Activated CD4-positive, alpha-beta T cell treated with anti-CD3 and anti-CD28 coated beads for 36 hours (primary cell): Measurements from ENCODE around the gene ZPLD1. TPM values are rescaled to one million over a fixed set of nuclear protein-coding genes. Genes with fewer than 3 reads are reported as not detected.

Source experiments
- ATAC-seq: fragments of 200-7000 bp; cut with Tn5 transposase; one replicate; pipeline ENCODE4 v1.10.0; 2021; ENCODE audit warnings: mild to moderate bottlenecking, moderate library complexity
- CTCF ChIA-PET: fragments of 350-600 bp; sonication (Branson Sonifier 250); formaldehyde crosslinking; loops from one replicate; lab custom pipeline; 2021; ENCODE audit warnings: antibody characterized with exemption; lab: Charles Lee
- POLR2A ChIA-PET: fragments of 350-600 bp; sonication (Branson Sonifier 250); formaldehyde crosslinking; loops from one replicate; lab custom pipeline; 2021; ENCODE audit warnings: antibody characterized with exemption, inconsistent platforms; lab: Charles Lee
- DNase-seq: peaks from one replicate; pipeline ENCODE4 v3.0.0-alpha.2; 2020
- H3K27ac Mint-ChIP-seq: one replicate; pipeline ENCODE4 v1.8.0; 2021; ENCODE audit warnings: mixed read lengths
- H3K27me3 Mint-ChIP-seq: one replicate; pipeline ENCODE4 v1.8.0; 2021; ENCODE audit warnings: mixed read lengths
- H3K36me3 Mint-ChIP-seq: one replicate; pipeline ENCODE4 v1.8.0; 2021; ENCODE audit warnings: low read depth, mixed read lengths
- H3K4me1 Mint-ChIP-seq: one replicate; pipeline ENCODE4 v1.8.0; 2021; ENCODE audit warnings: mixed read lengths
- H3K4me3 Mint-ChIP-seq: one replicate; pipeline ENCODE4 v1.8.0; 2021; ENCODE audit warnings: mild to moderate bottlenecking, moderate library complexity, mixed read lengths
- H3K9me3 Mint-ChIP-seq: one replicate; pipeline ENCODE4 v1.8.0; 2021; ENCODE audit warnings: low read depth, mixed read lengths
- intact Hi-C, 2 experiments: fragments of 100-400 bp; cut with DNase I in 1 of 2; cut with micrococcal nuclease in 1 of 2; formaldehyde crosslinking; loops; one replicate each; pipeline versions ENCODE4 v1.14.2 to v1.15.1; 2022 to 2024; cut with DNase I, micrococcal nuclease
- total RNA-seq, 2 experiments: library from RNA; stranded (reverse); gene quantifications; one replicate each; pipeline ENCODE4 v1.2.3, GENCODE V29; 2021

The ZPLD1 gene
- total RNA-seq, 2 experiments from 2014 or later, result not detected

GRCh38 chr3:102528727-102529126, 93.9 kb downstream of the ZPLD1 start:
- ChIA-PET POLR2A (no interaction called here), CTCF (interaction anchor here (0.6 to 4.4 kb wide), 4 partner anchors 10 to 325 kb away, joined by 3 to 26 read pairs (median 8); no protein-coding TSS in a partner anchor)
- Mint-ChIP-seq H3K4me1 (no peaks in the 10 kb centered on the region), H3K27me3 (peaks cover 3% of the 10 kb centered on the region), H3K9me3 (no peaks in the 10 kb centered on the region), H3K36me3 (no peaks in the 10 kb centered on the region), H3K27ac (no peak overlapping the region), H3K4me3 (no peak overlapping the region)
- intact Hi-C loops, result no loop called here
- DNase-seq (no peak), ATAC-seq (no peak)
